GM18502 (cell line): ENCODE data around the gene GSTK1.
"Not testable (repeated sequence)": the region's sequence is repeated elsewhere in the genome, so short reads cannot be mapped to it uniquely, and the experiment has no call there.

ENCODE experiments used
- ATAC-seq: cut with Tn5 transposase; IDR thresholded peaks from one replicate; pipeline ENCODE4 v1.9.1; 2021; ENCODE audit warnings: mild to moderate bottlenecking; ENCODE audit not compliant: unreplicated experiment, poor library complexity

Gene GSTK1

DNA sequence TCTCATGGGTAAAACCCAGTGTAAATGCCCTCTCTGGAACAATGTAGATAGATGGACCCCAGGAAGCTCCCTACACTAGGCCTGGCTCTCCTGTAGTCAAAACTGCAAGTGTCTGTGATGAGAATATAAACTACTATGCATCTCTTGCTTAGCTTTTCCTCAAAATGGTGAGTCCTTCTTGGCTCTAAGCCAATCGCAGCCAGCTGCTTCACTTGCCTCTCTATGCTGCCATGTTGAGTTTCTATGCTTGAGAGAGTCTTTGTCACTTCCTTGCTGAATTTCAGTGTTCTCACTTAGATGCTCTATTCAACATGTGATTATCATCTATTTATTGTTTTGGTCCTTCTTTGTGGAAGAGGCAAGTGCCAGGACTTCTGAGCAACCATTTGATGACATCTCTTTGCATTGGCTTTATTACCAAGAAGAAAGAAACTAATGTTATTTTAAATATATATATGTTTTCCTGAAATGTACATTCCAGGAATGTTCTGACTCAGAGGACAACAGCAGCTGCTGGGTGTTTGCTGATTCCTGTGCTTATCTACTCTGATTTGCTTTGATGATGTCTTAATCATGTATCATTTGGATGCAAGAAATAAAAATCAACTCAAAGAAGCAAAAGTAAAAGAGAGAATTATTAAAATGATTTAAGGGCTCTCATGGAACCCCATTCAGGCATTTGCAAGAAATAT lies 24.8 kb upstream of the GSTK1 start:
- ATAC-seq, result no peak

DNA sequence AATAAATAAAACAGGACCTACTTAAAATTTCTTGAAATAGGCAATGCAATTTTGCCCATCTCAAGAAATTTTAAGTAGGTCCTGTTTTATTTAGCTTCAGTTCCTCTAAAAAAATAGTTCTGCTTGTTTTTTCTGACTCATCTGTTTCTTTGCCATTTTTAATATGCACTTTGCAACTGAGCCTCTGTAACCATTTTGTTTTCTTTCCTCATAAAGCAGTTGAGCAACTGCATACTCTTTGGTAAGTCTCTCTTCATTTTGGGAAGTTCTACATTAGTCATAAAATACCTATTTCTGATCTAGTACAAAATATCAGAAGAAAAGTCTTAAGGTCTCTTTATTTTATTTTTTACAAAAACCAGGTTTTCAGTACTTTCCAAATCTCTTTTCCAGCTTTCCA lies 23.4 kb upstream of the GSTK1 start:
- ATAC-seq, result no peak

DNA sequence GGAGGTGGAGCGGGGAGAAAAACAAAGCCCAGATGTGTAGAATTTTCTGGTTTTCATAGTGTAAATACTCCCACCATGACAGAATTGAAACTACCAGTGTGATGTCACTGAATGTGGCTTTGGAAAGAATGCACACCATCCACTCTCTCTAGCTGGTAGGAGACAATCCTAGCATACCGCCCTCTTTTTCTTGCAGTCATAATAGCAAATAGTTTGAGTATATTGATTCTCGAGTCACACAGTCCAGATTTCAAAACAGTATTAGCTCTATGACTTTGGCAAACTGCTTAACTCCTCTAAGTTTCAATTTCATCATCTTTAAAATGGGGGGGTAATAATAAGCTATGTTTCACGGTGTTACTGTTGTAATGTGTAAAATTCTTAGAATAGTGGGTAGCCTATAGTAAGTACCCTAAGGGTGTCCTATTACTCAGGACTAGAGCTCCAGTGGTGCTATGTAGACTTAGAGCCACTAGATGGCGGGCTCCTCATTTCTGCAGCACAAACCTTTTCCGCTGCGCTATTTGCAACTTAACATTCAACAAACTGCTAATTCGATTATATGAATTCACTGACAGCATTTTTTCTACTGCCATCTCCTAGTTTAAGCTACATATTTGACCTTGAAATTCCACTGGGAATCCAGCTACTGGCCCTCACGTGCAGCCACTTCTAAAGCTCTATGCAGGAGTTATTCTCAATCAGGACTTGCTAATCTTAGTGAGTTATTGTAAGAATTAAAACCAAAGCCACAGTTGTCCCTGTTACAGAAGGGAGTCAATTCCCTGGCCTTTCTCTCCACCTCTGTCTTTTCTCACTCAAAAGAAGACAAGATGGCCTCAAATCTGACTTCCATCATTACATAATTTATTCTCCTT lies 22.7 kb upstream of the GSTK1 start:
- ATAC-seq, result peak; percentile 98

- ATAC-seq, result no peak
Measured at GRCh38 chr7:143242306-143242705, 20.9 kb upstream of the GSTK1 start.

DNA sequence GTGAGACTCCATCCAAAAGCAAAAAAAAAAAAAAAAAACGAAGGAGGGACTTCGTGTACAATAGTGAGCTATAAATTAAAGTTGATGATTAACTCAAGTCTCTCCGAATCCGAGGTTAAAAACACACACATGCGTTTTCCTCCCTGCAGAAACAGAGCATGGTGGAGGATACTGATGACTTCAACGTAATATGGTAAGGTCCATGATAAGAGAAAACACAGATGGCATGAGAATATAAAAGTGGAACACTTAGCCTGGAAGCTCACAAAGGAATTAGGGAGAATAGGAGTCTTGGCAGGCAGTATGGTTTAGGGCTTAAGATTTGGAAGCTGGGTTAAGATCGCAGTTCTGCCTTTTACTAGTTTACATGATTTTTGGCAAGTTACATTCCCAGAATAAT lies 20.1 kb upstream of the GSTK1 start:
- no peak for ATAC-seq

DNA sequence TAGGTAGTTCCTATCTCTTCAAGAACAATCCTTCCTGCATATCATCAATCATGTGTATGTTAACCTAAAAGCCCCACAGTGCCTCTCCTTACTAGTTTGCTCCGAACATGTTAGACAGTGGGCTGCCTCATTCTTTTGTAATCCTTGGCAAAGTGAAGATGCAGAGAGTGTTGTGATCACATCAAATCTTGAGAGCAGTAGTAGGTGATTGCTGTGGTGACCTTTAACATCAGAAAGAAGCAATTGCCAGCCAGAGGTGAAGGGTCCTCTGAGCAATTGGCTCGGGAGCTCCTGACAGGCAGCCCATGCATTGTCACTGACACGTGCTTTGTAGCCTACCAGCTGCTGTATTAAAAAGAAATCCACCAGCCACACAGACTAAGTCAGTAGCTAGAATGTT lies 19.6 kb upstream of the GSTK1 start:
- ATAC-seq, result no peak

GRCh38 chr7:143244321-143244720 lies 18.9 kb upstream of the GSTK1 start:
- ATAC-seq, result no peak

DNA sequence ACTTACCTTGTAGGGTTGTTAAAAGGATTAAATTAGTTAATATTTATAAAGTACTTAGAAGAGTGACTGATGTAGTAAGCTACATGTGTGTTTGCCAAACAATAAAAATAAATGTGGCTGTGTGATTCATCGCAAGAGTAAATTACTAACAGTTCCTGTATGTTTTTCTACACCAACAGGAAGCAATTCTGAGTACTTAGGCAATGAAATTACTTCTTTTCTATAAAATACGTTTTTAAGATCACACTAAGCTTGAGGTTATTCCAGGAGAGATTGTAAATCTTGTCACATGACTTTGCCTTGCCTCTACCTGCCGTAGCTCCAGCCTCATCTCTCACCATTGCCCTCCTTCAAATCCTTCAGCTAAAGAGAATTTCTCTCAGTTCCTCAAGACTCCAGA lies 18.1 kb upstream of the GSTK1 start:
- ATAC-seq, result no peak

- ATAC-seq, result no peak
Measured at GRCh38 chr7:143247372-143247771, 15.9 kb upstream of the GSTK1 start.

DNA sequence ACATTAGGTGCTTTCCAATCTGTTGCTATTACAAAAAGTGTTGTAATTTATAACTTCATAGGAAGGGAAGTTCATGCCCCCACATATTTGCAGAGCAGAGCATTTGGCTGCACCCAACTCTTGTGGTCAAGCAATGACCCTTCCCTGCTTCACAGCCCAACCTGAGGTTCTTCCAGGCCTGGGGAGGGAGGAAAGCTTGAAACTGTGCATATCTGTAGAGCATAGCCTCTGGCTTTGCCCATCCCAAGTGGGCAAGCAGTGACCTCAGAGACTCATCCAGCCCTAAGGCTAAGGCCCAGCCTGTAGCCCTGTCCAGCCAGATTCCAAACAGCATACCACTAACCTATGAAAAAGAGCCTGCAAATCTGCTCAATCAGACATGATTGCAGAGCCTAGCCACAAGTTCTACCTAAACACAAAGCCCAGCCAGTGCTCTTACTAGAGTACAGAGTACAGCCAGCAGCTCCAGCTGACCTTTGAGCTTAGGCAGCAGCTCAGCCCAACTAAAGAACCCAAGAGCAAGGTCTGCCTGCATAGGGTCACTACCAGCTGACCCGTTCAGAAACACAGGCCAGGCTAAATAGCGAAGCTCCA lies 14.4 kb upstream of the GSTK1 start:
- ATAC-seq, result no peak

DNA sequence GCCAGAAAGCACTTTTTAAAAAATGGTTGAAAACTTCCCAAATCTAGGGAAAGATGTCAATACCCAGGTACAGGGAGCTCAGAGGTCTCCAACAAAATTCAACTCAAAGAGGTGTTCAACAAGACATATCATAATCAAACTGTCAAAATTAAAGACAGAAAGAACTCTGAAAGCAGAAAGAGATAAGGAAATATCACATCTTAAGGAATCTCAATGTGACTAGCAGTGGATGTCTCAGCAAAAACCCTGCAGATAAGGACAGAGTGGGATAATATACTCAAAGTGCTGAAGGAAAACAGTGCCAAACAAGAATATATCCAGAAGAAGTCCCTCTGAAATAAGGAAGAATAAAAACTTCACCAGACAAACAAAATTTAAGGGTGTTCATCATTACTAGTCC lies 13.0 kb upstream of the GSTK1 start:
- no peak for ATAC-seq

GRCh38 chr7:143250822-143251221 lies 12.4 kb upstream of the GSTK1 start:
- no peak for ATAC-seq

GRCh38 chr7:143252006-143252405 lies 11.2 kb upstream of the GSTK1 start:
- ATAC-seq, result no peak

- ATAC-seq, result no peak
Measured at GRCh38 chr7:143255564-143255963, 7.7 kb upstream of the GSTK1 start.

- ATAC-seq, result no peak
Measured at GRCh38 chr7:143256325-143256724, 6.9 kb upstream of the GSTK1 start.

- peak; percentile 86 for ATAC-seq
Measured at GRCh38 chr7:143256932-143257331, 6.3 kb upstream of the GSTK1 start.

GRCh38 chr7:143257501-143257900 lies 5.7 kb upstream of the GSTK1 start:
- no peak for ATAC-seq

DNA sequence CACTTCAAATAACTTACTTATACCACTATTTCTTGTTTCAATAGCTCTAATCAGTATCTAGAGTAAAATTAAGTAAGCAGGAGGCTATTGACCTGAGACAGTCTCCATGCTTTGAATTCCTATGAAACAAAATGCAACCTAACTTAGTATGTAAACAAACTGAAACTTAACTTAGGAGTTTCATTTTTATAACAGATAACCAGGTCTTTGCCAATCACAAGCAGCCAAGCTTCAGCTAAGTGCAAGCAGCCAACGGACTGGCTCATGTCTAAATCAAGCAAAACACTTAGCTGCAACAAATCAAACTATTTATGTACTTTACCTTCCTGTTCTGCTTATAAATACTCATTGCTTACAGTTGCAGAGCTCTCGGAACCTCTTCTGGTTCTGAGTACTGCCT lies 4.4 kb upstream of the GSTK1 start:
- ATAC-seq, result peak; percentile 37

DNA sequence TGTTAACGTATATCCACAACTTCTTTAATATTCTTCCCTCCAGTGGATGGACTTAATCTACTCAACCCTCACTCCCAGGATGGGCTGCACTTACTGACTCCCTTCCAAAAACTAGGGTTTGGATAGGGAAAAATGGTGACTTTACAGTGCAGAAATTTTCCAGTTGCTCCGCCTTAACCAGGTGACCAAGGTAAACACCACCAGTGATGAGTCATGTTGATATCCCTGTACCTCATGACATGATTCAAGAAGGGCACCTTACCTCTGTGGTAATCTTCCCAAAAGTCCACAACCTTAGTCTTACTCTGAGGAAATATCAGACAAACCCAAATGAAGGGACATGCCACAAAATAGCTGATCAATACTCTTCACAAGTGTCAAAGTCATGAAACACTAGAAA lies 3.5 kb upstream of the GSTK1 start:
- no peak for ATAC-seq

GRCh38 chr7:143261901-143262300 lies 1.3 kb upstream of the GSTK1 start:
- no peak for ATAC-seq

- ATAC-seq, result not testable (repeated sequence)
Measured at GRCh38 chr7:143264196-143264568, 941 bp downstream of the GSTK1 start.
